GM12891 (cell line): ENCODE measurements around the gene CWF19L2.

Experiments used
- PAX5 ChIP-seq: IDR thresholded peaks from 2 replicates; pipeline ENCODE4 v1.6.1; 2011; ENCODE audit warnings: low read length, moderate library complexity, mild to moderate bottlenecking; ENCODE audit not compliant: insufficient read depth, severe bottlenecking
- POLR2A ChIP-seq: IDR thresholded peaks from 2 replicates; pipeline ENCODE4 v1.6.1; 2011; ENCODE audit warnings: low read depth, low read length, control low read depth
- POLR2AphosphoS5 ChIP-seq: IDR thresholded peaks from 2 replicates; pipeline ENCODE4 v1.6.1; 2011; ENCODE audit warnings: low read depth, low read length, control low read depth
- POU2F2 ChIP-seq: IDR thresholded peaks from 2 replicates; pipeline ENCODE4 v1.6.1; 2011; ENCODE audit warnings: low read depth, mild to moderate bottlenecking, control low read depth, low read length, moderate library complexity
- SPI1 ChIP-seq: IDR thresholded peaks from 2 replicates; pipeline ENCODE4 v1.6.1; 2011; ENCODE audit warnings: low read depth, low read length, control low read depth
- TAF1 ChIP-seq: IDR thresholded peaks from 2 replicates; pipeline ENCODE4 v1.6.1; 2011; ENCODE audit warnings: low read depth, low read length, control low read depth

- TF ChIP-seq POLR2A (peak; percentile 87), TAF1 (peak; percentile 93), POLR2AphosphoS5 (peak; percentile 75; the same call in 1 of the 2 replicates), SPI1 (0 out of 2 replicates have a peak, but pooled peaks have one; percentile 5), PAX5 (no peak), POU2F2 (no peak)
These were observed at the start of gene CWF19L2 for GRCh38 chr11:107457558-107458271.
